Caco-2 (cell line): ENCODE data around the gene STXBP3. TPM values are rescaled to one million over a fixed set of nuclear protein-coding genes. Genes with fewer than 3 reads are reported as not detected.

ENCODE experiments used
- BruUV-seq: library from RNA; stranded (reverse); fragments of 400-500 nt; replicated peaks from 2 replicates; lab custom pipeline; 2021; lab: Mats Ljungman, UMichigan
- CTCF ChIA-PET: fragments of 300-600 bp; sonication (Branson Sonifier 250); formaldehyde crosslinking; loops from one replicate; lab custom pipeline; 2022; ENCODE audit warnings: antibody characterized with exemption; lab: Charles Lee
- POLR2A ChIA-PET: fragments of 300-600 bp; sonication (Branson Sonifier 250); formaldehyde crosslinking; loops from one replicate; lab custom pipeline; 2022; ENCODE audit warnings: antibody characterized with exemption; lab: Charles Lee
- DNase-seq, 2 experiments: peaks; one replicate each; pipeline versions ENCODE4 v3.0.0 to v3.0.0-alpha.2; 2020 to 2022
- H3K27me3 ChIP-seq: replicated peaks from 2 replicates; pipeline ENCODE4 v1.6.0; 2011; ENCODE audit warnings: low read length; ENCODE audit not compliant: control insufficient read depth, insufficient read depth
- H3K36me3 ChIP-seq: 2 replicates; pipeline ENCODE4 v1.5.1; 2011; ENCODE audit warnings: low read length; ENCODE audit not compliant: control insufficient read depth, insufficient read depth
- H3K4me1 ChIP-seq: fragments of 250-450 bp; sonication (Bioruptor Pico); 2 replicates; pipeline ENCODE4 v1.5.1; 2020; ENCODE audit warnings: mild to moderate bottlenecking
- H3K4me3 ChIP-seq: 2 replicates; pipeline ENCODE4 v1.5.1; 2011; ENCODE audit warnings: low read depth, mild to moderate bottlenecking, control low read depth, low read length
- H3K9me3 ChIP-seq: fragments of 250-450 bp; sonication (Bioruptor Pico); 2 replicates; pipeline ENCODE4 v1.5.1; 2020; ENCODE audit warnings: mild to moderate bottlenecking, moderate library complexity
- H3K27ac Mint-ChIP-seq: one replicate; pipeline ENCODE4 v1.8.0; 2022; ENCODE audit warnings: mixed read lengths; ENCODE audit not compliant: unreplicated experiment
- H3K27me3 Mint-ChIP-seq: one replicate; pipeline ENCODE4 v1.8.0; 2022; ENCODE audit warnings: mixed read lengths; ENCODE audit not compliant: insufficient read depth, unreplicated experiment
- H3K36me3 Mint-ChIP-seq: one replicate; pipeline ENCODE4 v1.8.0; 2022; ENCODE audit warnings: mild to moderate bottlenecking, mixed read lengths; ENCODE audit not compliant: insufficient read depth, unreplicated experiment
- H3K4me1 Mint-ChIP-seq: one replicate; pipeline ENCODE4 v1.8.0; 2022; ENCODE audit warnings: low read depth, mixed read lengths; ENCODE audit not compliant: unreplicated experiment
- H3K4me3 Mint-ChIP-seq: one replicate; pipeline ENCODE4 v1.8.0; 2022; ENCODE audit warnings: mild to moderate bottlenecking, moderate library complexity, mixed read lengths; ENCODE audit not compliant: unreplicated experiment
- H3K9me3 Mint-ChIP-seq: one replicate; pipeline ENCODE4 v1.8.0; 2022; ENCODE audit warnings: mixed read lengths; ENCODE audit not compliant: unreplicated experiment
- intact Hi-C: fragments of 100-400 bp; cut with micrococcal nuclease; formaldehyde crosslinking; loops from one replicate; pipeline ENCODE4 v1.10.0; 2022; ENCODE audit not compliant: unreplicated experiment
- total RNA-seq: library from RNA; stranded (reverse); gene quantifications from 2 replicates; pipeline ENCODE4 v1.2.3, GENCODE V29; 2022
- TF ChIP-seq, protein P1 (sequence below), 2 experiments: fragments of 200-600 bp in 1 of 2; IDR thresholded peaks; 1 replicate in 1 of 2; 2 replicates in 1 of 2; pipeline versions ENCODE4 v1.5.1 to v1.8.0; 2011 to 2022; ENCODE audit warnings: antibody characterized with exemption in 1 of 2, control low read depth in 1 of 2, inconsistent platforms in 1 of 2, low read depth in 1 of 2, low read length in 1 of 2, mild to moderate bottlenecking in 1 of 2, moderate library complexity in 1 of 2; ENCODE audit not compliant: insufficient read depth in 1 of 2, severe bottlenecking in 1 of 2, unreplicated experiment in 1 of 2

The STXBP3 gene
- total RNA-seq, 1 experiment from 2014 or later, result 34.3 TPM

DNA sequence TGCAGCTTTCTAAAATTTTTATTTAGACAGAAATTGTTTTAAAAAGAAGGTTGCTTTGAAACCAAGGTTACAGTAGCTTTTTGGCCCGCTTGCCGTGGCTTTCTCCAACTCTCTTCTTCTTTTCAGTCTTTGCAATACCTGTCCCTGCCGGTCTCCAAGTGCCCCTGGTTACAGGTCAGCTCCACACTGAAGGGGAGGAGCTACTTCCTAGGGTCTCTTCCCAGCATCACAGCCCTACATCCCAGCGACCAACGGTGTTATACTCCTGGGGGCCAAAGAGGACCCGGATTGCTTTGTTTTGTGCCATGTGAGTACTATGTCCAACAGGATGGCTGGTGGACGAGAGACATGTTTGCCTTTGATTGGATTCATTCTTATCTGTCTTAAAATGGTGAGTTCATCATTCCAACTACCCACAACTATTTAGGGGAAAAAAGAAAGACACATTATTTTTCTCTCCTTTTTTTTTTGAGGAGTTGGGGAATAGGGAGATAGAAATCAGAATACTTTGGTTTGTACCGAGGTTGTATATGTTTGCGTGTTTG lies 33.8 kb upstream of the STXBP3 start, which contains the start of gene FNDC7:
FNDC7 (plus strand) TSS at position 303 of the 545 bp plus-strand sequence; CDS start at position 329, 26 bp downstream.
- POLR2A ChIA-PET, result no interaction called here
- H3K4me1 ChIP-seq, result no peaks in the 10 kb centered on the region
- BruUV-seq, result no TSS peak
- no peak within 1 kb of the TSS for H3K4me3 ChIP-seq
- Mint-ChIP-seq H3K4me1 (peaks cover 6% of the 10 kb centered on the region), H3K9me3 (no peaks in the 10 kb centered on the region), H3K36me3 (no peaks in the 10 kb centered on the region), H3K4me3 (no peak within 1 kb of the TSS), H3K27me3 (no peaks in the 10 kb centered on the region), H3K27ac (no peak within 1 kb of the TSS)
- CTCF ChIA-PET, result no interaction called here
- H3K36me3 ChIP-seq, result no peaks in the 10 kb centered on the region
- TF ChIP-seq, protein P1, sequence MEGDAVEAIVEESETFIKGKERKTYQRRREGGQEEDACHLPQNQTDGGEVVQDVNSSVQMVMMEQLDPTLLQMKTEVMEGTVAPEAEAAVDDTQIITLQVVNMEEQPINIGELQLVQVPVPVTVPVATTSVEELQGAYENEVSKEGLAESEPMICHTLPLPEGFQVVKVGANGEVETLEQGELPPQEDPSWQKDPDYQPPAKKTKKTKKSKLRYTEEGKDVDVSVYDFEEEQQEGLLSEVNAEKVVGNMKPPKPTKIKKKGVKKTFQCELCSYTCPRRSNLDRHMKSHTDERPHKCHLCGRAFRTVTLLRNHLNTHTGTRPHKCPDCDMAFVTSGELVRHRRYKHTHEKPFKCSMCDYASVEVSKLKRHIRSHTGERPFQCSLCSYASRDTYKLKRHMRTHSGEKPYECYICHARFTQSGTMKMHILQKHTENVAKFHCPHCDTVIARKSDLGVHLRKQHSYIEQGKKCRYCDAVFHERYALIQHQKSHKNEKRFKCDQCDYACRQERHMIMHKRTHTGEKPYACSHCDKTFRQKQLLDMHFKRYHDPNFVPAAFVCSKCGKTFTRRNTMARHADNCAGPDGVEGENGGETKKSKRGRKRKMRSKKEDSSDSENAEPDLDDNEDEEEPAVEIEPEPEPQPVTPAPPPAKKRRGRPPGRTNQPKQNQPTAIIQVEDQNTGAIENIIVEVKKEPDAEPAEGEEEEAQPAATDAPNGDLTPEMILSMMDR (IDR thresholded peaks at IDR 0.05; ENCODE audit: insufficient read depth in 1 of 2, low read depth in 1 of 2, low read length in 1 of 2, severe bottlenecking in 1 of 2, unreplicated experiment in 1 of 2), result no peak
- intact Hi-C loops, result no loop called here
- no peaks in the 10 kb centered on the region for H3K9me3 ChIP-seq
- no peak for DNase-seq
- no peaks in the 10 kb centered on the region for H3K27me3 ChIP-seq

DNA sequence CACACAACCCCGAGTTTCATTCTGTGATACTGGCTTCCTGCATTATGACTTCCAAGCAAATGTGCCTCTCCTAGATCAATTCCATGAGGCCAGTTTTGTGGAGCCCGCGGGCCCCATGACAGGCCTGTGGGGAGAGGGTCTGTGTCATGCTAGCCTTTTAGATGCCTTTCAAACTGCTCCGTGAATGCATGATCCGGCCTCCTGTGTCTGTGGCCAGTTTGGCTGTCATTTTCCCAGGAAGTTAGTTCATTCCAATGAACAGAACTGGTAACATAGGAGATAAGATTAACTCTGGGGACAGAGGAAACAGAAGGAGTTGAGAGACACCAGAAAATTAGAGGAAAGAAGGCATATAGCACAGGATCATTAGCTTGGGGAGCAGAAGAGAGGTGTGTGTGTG lies 30.5 kb upstream of the STXBP3 start:
- no peak for DNase-seq
- Histone ChIP-seq H3K27me3 (no peaks in the 10 kb centered on the region), H3K36me3 (no peaks in the 10 kb centered on the region), H3K4me1 (peaks cover 8% of the 10 kb centered on the region), H3K4me3 (no peak overlapping the region), H3K9me3 (no peaks in the 10 kb centered on the region)
- H3K36me3 Mint-ChIP-seq, result no peaks in the 10 kb centered on the region
- ChIA-PET CTCF (no interaction called here), POLR2A (no interaction called here)
- no peak overlapping the region for H3K4me3 Mint-ChIP-seq
- H3K27ac Mint-ChIP-seq, result no peak overlapping the region
- no peaks in the 10 kb centered on the region for H3K9me3 Mint-ChIP-seq
- peaks cover 6% of the 10 kb centered on the region for H3K4me1 Mint-ChIP-seq
- intact Hi-C loops, result no loop called here
- H3K27me3 Mint-ChIP-seq, result no peaks in the 10 kb centered on the region
- BruUV-seq, result no TSS peak
- TF ChIP-seq, protein P1 (IDR thresholded peaks at IDR 0.05; ENCODE audit: insufficient read depth in 1 of 2, low read depth in 1 of 2, low read length in 1 of 2, severe bottlenecking in 1 of 2, unreplicated experiment in 1 of 2), result no peak

DNA sequence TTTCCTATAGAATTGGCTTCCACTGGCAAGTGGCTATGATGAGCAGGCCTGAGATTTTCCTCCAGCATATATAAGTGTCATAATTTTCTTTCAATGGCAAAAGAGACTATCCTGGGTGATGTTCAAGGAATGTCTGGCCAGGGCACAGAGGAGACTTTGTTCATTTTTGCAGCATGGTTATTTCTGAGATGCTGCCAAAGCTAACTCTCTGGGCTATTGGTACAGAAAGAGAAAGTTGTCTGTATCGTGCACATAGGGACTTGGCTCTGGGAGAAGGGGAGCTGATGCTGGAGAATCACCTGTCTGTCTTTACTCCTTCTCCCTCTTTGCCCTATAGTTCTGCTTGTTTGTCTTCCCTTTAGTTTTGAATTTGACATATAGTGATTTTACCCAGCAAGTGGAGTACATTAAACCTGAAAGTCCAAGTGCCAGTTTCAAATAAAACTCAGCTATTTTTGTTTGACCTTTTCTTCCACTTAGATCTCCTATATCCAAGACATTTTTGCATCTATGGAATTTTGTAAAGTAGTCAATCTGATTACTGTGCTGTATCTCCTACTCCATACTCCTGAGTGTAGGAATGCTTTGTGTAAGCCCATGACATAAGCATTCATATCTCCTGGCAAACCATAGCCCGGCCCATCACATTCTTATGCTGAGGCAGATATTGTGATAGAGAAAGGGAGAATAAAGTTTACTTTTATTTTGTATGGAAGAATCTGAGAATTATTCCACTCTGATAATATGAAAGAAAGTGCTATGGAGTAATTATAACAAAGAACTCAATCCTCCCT lies 29.8 kb upstream of the STXBP3 start:
- Mint-ChIP-seq H3K27ac (no peak overlapping the region), H3K9me3 (no peaks in the 10 kb centered on the region), H3K4me3 (no peak overlapping the region), H3K27me3 (no peaks in the 10 kb centered on the region), H3K36me3 (no peaks in the 10 kb centered on the region), H3K4me1 (peaks cover 6% of the 10 kb centered on the region)
- H3K4me1 ChIP-seq, result peaks cover 10% of the 10 kb centered on the region
- no peaks in the 10 kb centered on the region for H3K36me3 ChIP-seq
- DNase-seq, result no peak
- no peaks in the 10 kb centered on the region for H3K9me3 ChIP-seq
- ChIA-PET POLR2A (no interaction called here), CTCF (interaction anchor here (0.6 kb wide), 1 partner anchor 28 kb away, joined by 3 read pairs; no protein-coding TSS in a partner anchor)
- TF ChIP-seq, protein P1 (IDR thresholded peaks at IDR 0.05; ENCODE audit: insufficient read depth in 1 of 2, low read depth in 1 of 2, low read length in 1 of 2, severe bottlenecking in 1 of 2, unreplicated experiment in 1 of 2), result no peak
- no TSS peak for BruUV-seq
- no peak overlapping the region for H3K4me3 ChIP-seq
- no peaks in the 10 kb centered on the region for H3K27me3 ChIP-seq
- intact Hi-C loops, result no loop called here
